ENCODE results near the gene OSBPL5.

OSBPL5 gene

GRCh38 chr11:3196161-3197043 lies 31.3 kb upstream of the OSBPL5 start:
- H3K4me3 ChIP-seq (ENCODE audit: insufficient read length, low read depth) = no peak overlapping the region
- peak overlapping the region; percentile 58 for H3K9ac ChIP-seq (ENCODE audit: insufficient read length, low read depth)
- peaks cover 7% of the 10 kb centered on the region; the same call in 1 of the 2 replicates for H3K9me3 ChIP-seq (ENCODE audit: insufficient read depth, low read length)
- H3K27me3 ChIP-seq (ENCODE audit: insufficient read depth, insufficient read length) = no peaks in the 10 kb centered on the region
- H3K4me1 ChIP-seq (ENCODE audit: insufficient read depth, insufficient read length) = peaks cover 29% of the 10 kb centered on the region
- no peak for DNase-seq (ENCODE audit: low read depth, low spot score)
- no peak for TF ChIP-seq SUZ12 (IDR thresholded peaks at IDR 0.05; ENCODE audit: extremely low read depth, insufficient read depth, insufficient read length)
- TF ChIP-seq ZNF274 (IDR thresholded peaks at IDR 0.05; ENCODE audit: low read depth, low read length) = no peak
- no peak for TF ChIP-seq YY1 (IDR thresholded peaks at IDR 0.05; ENCODE audit: insufficient read depth, insufficient read length)
- H3K36me3 ChIP-seq (ENCODE audit: insufficient read depth, insufficient read length, low read length) = no peaks in the 10 kb centered on the region

- peaks cover 7% of the 10 kb centered on the region; the same call in 1 of the 2 replicates for H3K9me3 ChIP-seq (ENCODE audit: insufficient read depth, low read length)
- no peaks in the 10 kb centered on the region for H3K36me3 ChIP-seq (ENCODE audit: insufficient read depth, insufficient read length, low read length)
- H3K4me3 ChIP-seq (ENCODE audit: insufficient read length, low read depth) = no peak overlapping the region
- no peak overlapping the region for H3K9ac ChIP-seq (ENCODE audit: insufficient read length, low read depth)
- H3K27me3 ChIP-seq (ENCODE audit: insufficient read depth, insufficient read length) = no peaks in the 10 kb centered on the region
- TF ChIP-seq YY1 (IDR thresholded peaks at IDR 0.05; ENCODE audit: insufficient read depth, insufficient read length) (no peak), ZNF274 (IDR thresholded peaks at IDR 0.05; ENCODE audit: low read depth, low read length) (no peak), SUZ12 (IDR thresholded peaks at IDR 0.05; ENCODE audit: extremely low read depth, insufficient read depth, insufficient read length) (no peak)
- peaks cover 29% of the 10 kb centered on the region for H3K4me1 ChIP-seq (ENCODE audit: insufficient read depth, insufficient read length)
- DNase-seq (ENCODE audit: low read depth, low spot score) = no peak
These were observed 30.4 kb upstream of the OSBPL5 start for GRCh38 chr11:3195251-3196160.

- Histone ChIP-seq H3K9me3 (ENCODE audit: insufficient read depth, low read length) (peaks cover 7% of the 10 kb centered on the region; the same call in 1 of the 2 replicates), H3K36me3 (ENCODE audit: insufficient read depth, insufficient read length, low read length) (no peaks in the 10 kb centered on the region), H3K4me1 (ENCODE audit: insufficient read depth, insufficient read length) (peaks cover 33% of the 10 kb centered on the region), H3K27me3 (ENCODE audit: insufficient read depth, insufficient read length) (no peaks in the 10 kb centered on the region), H3K9ac (ENCODE audit: insufficient read length, low read depth) (peak overlapping the region; percentile 58), H3K4me3 (ENCODE audit: insufficient read length, low read depth) (no peak overlapping the region)
- DNase-seq (ENCODE audit: low read depth, low spot score) = no peak
- TF ChIP-seq ZNF274 (IDR thresholded peaks at IDR 0.05; ENCODE audit: low read depth, low read length) (no peak), SUZ12 (IDR thresholded peaks at IDR 0.05; ENCODE audit: extremely low read depth, insufficient read depth, insufficient read length) (no peak), YY1 (IDR thresholded peaks at IDR 0.05; ENCODE audit: insufficient read depth, insufficient read length) (no peak)
These were observed 29.1 kb upstream of the OSBPL5 start for GRCh38 chr11:3194016-3194816.

- TF ChIP-seq YY1 (IDR thresholded peaks at IDR 0.05; ENCODE audit: insufficient read depth, insufficient read length) (no peak), ZNF274 (IDR thresholded peaks at IDR 0.05; ENCODE audit: low read depth, low read length) (no peak), SUZ12 (IDR thresholded peaks at IDR 0.05; ENCODE audit: extremely low read depth, insufficient read depth, insufficient read length) (no peak)
- Histone ChIP-seq H3K36me3 (ENCODE audit: insufficient read depth, insufficient read length, low read length) (no peaks in the 10 kb centered on the region), H3K9ac (ENCODE audit: insufficient read length, low read depth) (peak overlapping the region; percentile 58), H3K9me3 (ENCODE audit: insufficient read depth, low read length) (peaks cover 7% of the 10 kb centered on the region; the same call in 1 of the 2 replicates), H3K4me3 (ENCODE audit: insufficient read length, low read depth) (no peak overlapping the region), H3K4me1 (ENCODE audit: insufficient read depth, insufficient read length) (peaks cover 35% of the 10 kb centered on the region), H3K27me3 (ENCODE audit: insufficient read depth, insufficient read length) (no peaks in the 10 kb centered on the region)
- no peak for DNase-seq (ENCODE audit: low read depth, low spot score)
These were observed 28.4 kb upstream of the OSBPL5 start for GRCh38 chr11:3193373-3194015.

- peak overlapping the region; percentile 58 for H3K9ac ChIP-seq (ENCODE audit: insufficient read length, low read depth)
- peaks cover 7% of the 10 kb centered on the region; the same call in 1 of the 2 replicates for H3K9me3 ChIP-seq (ENCODE audit: insufficient read depth, low read length)
- no peak overlapping the region for H3K4me3 ChIP-seq (ENCODE audit: insufficient read length, low read depth)
- DNase-seq (ENCODE audit: low read depth, low spot score) = no peak
- H3K36me3 ChIP-seq (ENCODE audit: insufficient read depth, insufficient read length, low read length) = no peaks in the 10 kb centered on the region
- peaks cover 40% of the 10 kb centered on the region for H3K4me1 ChIP-seq (ENCODE audit: insufficient read depth, insufficient read length)
- TF ChIP-seq ZNF274 (IDR thresholded peaks at IDR 0.05; ENCODE audit: low read depth, low read length) (no peak), YY1 (IDR thresholded peaks at IDR 0.05; ENCODE audit: insufficient read depth, insufficient read length) (no peak), SUZ12 (IDR thresholded peaks at IDR 0.05; ENCODE audit: extremely low read depth, insufficient read depth, insufficient read length) (no peak)
- no peaks in the 10 kb centered on the region for H3K27me3 ChIP-seq (ENCODE audit: insufficient read depth, insufficient read length)
These were observed 27.6 kb upstream of the OSBPL5 start for GRCh38 chr11:3192511-3193372.
